Neural cell (in vitro differentiated cells): ENCODE data around the gene GZMM. TPM values are rescaled to one million over a fixed set of nuclear protein-coding genes. Genes with fewer than 3 reads are reported as not detected.

Experiments
- H2AFZ ChIP-seq: fragments of 200-600, 300-800 bp; sonication (generic), shearing (Covaris generic); 2 replicates; pipeline ENCODE4 v1.6.0; 2014; ENCODE audit warnings: low read depth, mild to moderate bottlenecking, antibody characterized with exemption, low read length, moderate library complexity
- H3F3A ChIP-seq: fragments of 200-600 bp; shearing (Covaris generic); 2 replicates; pipeline ENCODE4 v1.6.1; 2016; ENCODE audit warnings: mild to moderate bottlenecking, moderate library complexity, mixed read lengths, antibody characterized with exemption, low read length; ENCODE audit not compliant: insufficient read depth, poor library complexity, severe bottlenecking
- H3K27ac ChIP-seq: fragments of 200-600, 300-800 bp; sonication (generic), shearing (Covaris generic); 2 replicates; pipeline ENCODE4 v1.5.1; 2014; ENCODE audit warnings: mild to moderate bottlenecking, low read length, moderate library complexity
- H3K27me3 ChIP-seq: fragments of 300-800, 200-600 bp; sonication (generic), shearing (Covaris generic); 2 replicates; pipeline ENCODE4 v1.6.0; 2014; ENCODE audit warnings: mild to moderate bottlenecking, low read depth, low read length, moderate library complexity; ENCODE audit not compliant: insufficient read depth
- H3K36me3 ChIP-seq: fragments of 300-800, 200-600 bp; sonication (generic), shearing (Covaris generic); 2 replicates; pipeline ENCODE4 v1.5.1; 2014; ENCODE audit warnings: mild to moderate bottlenecking, antibody characterized with exemption, low read length, moderate library complexity; ENCODE audit not compliant: insufficient read depth
- H3K4me2 ChIP-seq: fragments of 300-800, 200-600 bp; sonication (generic), shearing (Covaris generic); 2 replicates; pipeline ENCODE4 v1.6.0; 2014; ENCODE audit warnings: mild to moderate bottlenecking, low read length
- H3K4me3 ChIP-seq: fragments of 300-800, 200-600 bp; sonication (generic), shearing (Covaris generic); 2 replicates; pipeline ENCODE4 v1.5.1; 2014; ENCODE audit warnings: mild to moderate bottlenecking, low read length, moderate library complexity
- H3K79me2 ChIP-seq: fragments of 200-600 bp; shearing (Covaris generic); replicated peaks from 2 replicates; pipeline ENCODE4 v1.6.0; 2014; ENCODE audit warnings: mild to moderate bottlenecking, low read length, moderate library complexity; ENCODE audit not compliant: insufficient read depth
- H3K9ac ChIP-seq: fragments of 300-800, 200-600 bp; sonication (generic), shearing (Covaris generic); 2 replicates; pipeline ENCODE4 v1.6.1; 2016; ENCODE audit warnings: mild to moderate bottlenecking, low read length, mixed read lengths
- H3K9me2 ChIP-seq: fragments of 200-600 bp; shearing (Covaris generic); 2 replicates; pipeline ENCODE4 v1.6.1; 2016; ENCODE audit warnings: mild to moderate bottlenecking, low read length, mixed read lengths; ENCODE audit not compliant: insufficient read depth
- H3K9me3 ChIP-seq: fragments of 200-600, 300-800 bp; sonication (generic), shearing (Covaris generic); 2 replicates; pipeline ENCODE4 v1.6.1; 2016; ENCODE audit warnings: mild to moderate bottlenecking, mixed run types, low read length, moderate library complexity, mixed read lengths
- H4K20me1 ChIP-seq: fragments of 200-600 bp; shearing (Covaris generic); 2 replicates; pipeline ENCODE4 v1.6.1; 2016; ENCODE audit warnings: mild to moderate bottlenecking, mixed run types; ENCODE audit not compliant: insufficient read depth
- CTCF ChIP-seq: fragments of 450-650 bp; IDR thresholded peaks from 2 replicates; pipeline ENCODE4 v1.5.1; 2014; ENCODE audit warnings: antibody characterized with exemption, mild to moderate bottlenecking, moderate library complexity; ENCODE audit not compliant: poor library complexity, severe bottlenecking
- EP300 ChIP-seq: fragments of 450-650 bp; conservative IDR thresholded peaks from 2 replicates; pipeline ENCODE4 v1.6.1; 2014; ENCODE audit warnings: antibody characterized with exemption, mild to moderate bottlenecking, moderate library complexity; ENCODE audit not compliant: poor library complexity, severe bottlenecking
- EZH2 ChIP-seq: fragments of 200-600, 300-800 bp; shearing (Covaris generic), sonication (generic); IDR thresholded peaks from 2 replicates; pipeline ENCODE4 v1.6.1; 2014; ENCODE audit warnings: antibody characterized with exemption, low read length, borderline replicate concordance, mild to moderate bottlenecking; ENCODE audit not compliant: insufficient read depth, poor library complexity, severe bottlenecking
- MXI1 ChIP-seq: fragments of 450-650 bp; conservative IDR thresholded peaks from 2 replicates; pipeline ENCODE4 v1.6.1; 2014; ENCODE audit warnings: antibody characterized with exemption, mild to moderate bottlenecking; ENCODE audit not compliant: poor library complexity, severe bottlenecking
- POLR2AphosphoS5 ChIP-seq: IDR thresholded peaks from 2 replicates; pipeline ENCODE4 v1.6.1; 2012
- RAD21 ChIP-seq: fragments of 450-650 bp; conservative IDR thresholded peaks from 2 replicates; pipeline ENCODE4 v1.6.1; 2014; ENCODE audit warnings: antibody characterized with exemption, mild to moderate bottlenecking, moderate library complexity
- REST ChIP-seq: IDR thresholded peaks from 2 replicates; pipeline ENCODE4 v1.6.1; 2012; ENCODE audit warnings: borderline replicate concordance
- SMC3 ChIP-seq: fragments of 450-650 bp; conservative IDR thresholded peaks from 2 replicates; pipeline ENCODE4 v1.6.1; 2014; ENCODE audit warnings: antibody characterized with exemption, mild to moderate bottlenecking, moderate library complexity; ENCODE audit not compliant: poor library complexity
- TAF1 ChIP-seq: IDR thresholded peaks from 2 replicates; pipeline ENCODE4 v1.6.1; 2012; ENCODE audit warnings: low read depth
- polyA plus RNA-seq: library from polyadenylated mRNA; depleted of rRNA; stranded (reverse); fragments of >200 nt; gene quantifications from 2 replicates; pipeline ENCODE4 v1.2.3, GENCODE V29; 2014

GZMM gene
- polyA plus RNA-seq, 1 donor from 2014 or later: 0.38 TPM

GRCh38 chr19:593055-593454 is 49.2 kb downstream of the GZMM start:
- peaks cover 26% of the 10 kb centered on the region for H3K27me3 ChIP-seq
- H3K4me2 ChIP-seq: no peak overlapping the region
- no peak overlapping the region for H3K4me3 ChIP-seq
- no peak overlapping the region for H3K9ac ChIP-seq
- H3K27ac ChIP-seq: no peak overlapping the region
- no peaks in the 10 kb centered on the region for H3K79me2 ChIP-seq
- no peaks in the 10 kb centered on the region for H3F3A ChIP-seq
- TF ChIP-seq MXI1 (no peak), SMC3 (no peak), RAD21 (no peak), POLR2AphosphoS5 (no peak), REST (no peak), EZH2 (no peak), EP300 (no peak), TAF1 (no peak), CTCF (no peak)
- no peaks in the 10 kb centered on the region for H3K9me3 ChIP-seq
- H4K20me1 ChIP-seq: peaks cover 9% of the 10 kb centered on the region
- H3K9me2 ChIP-seq: no peaks in the 10 kb centered on the region
- H2AFZ ChIP-seq: no peak overlapping the region
- H3K36me3 ChIP-seq: no peaks in the 10 kb centered on the region

GRCh38 chr19:593505-593904 is 49.7 kb downstream of the GZMM start:
- Histone ChIP-seq H3K4me3 (no peak overlapping the region), H3K4me2 (no peak overlapping the region), H3K9me3 (no peaks in the 10 kb centered on the region), H3K36me3 (no peaks in the 10 kb centered on the region), H3K9me2 (no peaks in the 10 kb centered on the region), H3K79me2 (no peaks in the 10 kb centered on the region), H2AFZ (no peak overlapping the region), H3K27me3 (peaks cover 22% of the 10 kb centered on the region), H3K9ac (no peak overlapping the region), H4K20me1 (peaks cover 9% of the 10 kb centered on the region), H3K27ac (no peak overlapping the region), H3F3A (no peaks in the 10 kb centered on the region)
- TF ChIP-seq SMC3 (no peak), RAD21 (no peak), EP300 (no peak), MXI1 (no peak), REST (no peak), EZH2 (no peak)
